SK-N-SH (cell line): ENCODE results near the gene DAB2IP.

ENCODE experiments used
- CTCF ChIP-seq: fragments of 200-600 bp; sonication (generic); IDR thresholded peaks from 2 replicates; pipeline ENCODE4 v1.6.1; 2017; ENCODE audit warnings: antibody characterized with exemption, mild to moderate bottlenecking, moderate library complexity
- MAX ChIP-seq: IDR thresholded peaks from 2 replicates; pipeline ENCODE4 v1.4.0; 2012; ENCODE audit warnings: low read depth
- TEAD4 ChIP-seq: IDR thresholded peaks from 2 replicates; pipeline ENCODE4 v1.4.0; 2012; ENCODE audit warnings: mild to moderate bottlenecking, borderline replicate concordance; ENCODE audit not compliant: insufficient read depth
- USF2 ChIP-seq: fragments of 150-350 bp; IDR thresholded peaks from 2 replicates; pipeline ENCODE4 v1.6.1; 2017; ENCODE audit warnings: antibody characterized with exemption, low read length, low read depth, borderline replicate concordance

GRCh38 chr9:121738968-121739367, 87.5 kb downstream of the DAB2IP start:
- no peak for TF ChIP-seq TEAD4
- TF ChIP-seq MAX, result no peak
- no peak for TF ChIP-seq CTCF
- no peak for TF ChIP-seq USF2
